ENCODE measurements around the gene MGAT5.

Gene MGAT5

DNA sequence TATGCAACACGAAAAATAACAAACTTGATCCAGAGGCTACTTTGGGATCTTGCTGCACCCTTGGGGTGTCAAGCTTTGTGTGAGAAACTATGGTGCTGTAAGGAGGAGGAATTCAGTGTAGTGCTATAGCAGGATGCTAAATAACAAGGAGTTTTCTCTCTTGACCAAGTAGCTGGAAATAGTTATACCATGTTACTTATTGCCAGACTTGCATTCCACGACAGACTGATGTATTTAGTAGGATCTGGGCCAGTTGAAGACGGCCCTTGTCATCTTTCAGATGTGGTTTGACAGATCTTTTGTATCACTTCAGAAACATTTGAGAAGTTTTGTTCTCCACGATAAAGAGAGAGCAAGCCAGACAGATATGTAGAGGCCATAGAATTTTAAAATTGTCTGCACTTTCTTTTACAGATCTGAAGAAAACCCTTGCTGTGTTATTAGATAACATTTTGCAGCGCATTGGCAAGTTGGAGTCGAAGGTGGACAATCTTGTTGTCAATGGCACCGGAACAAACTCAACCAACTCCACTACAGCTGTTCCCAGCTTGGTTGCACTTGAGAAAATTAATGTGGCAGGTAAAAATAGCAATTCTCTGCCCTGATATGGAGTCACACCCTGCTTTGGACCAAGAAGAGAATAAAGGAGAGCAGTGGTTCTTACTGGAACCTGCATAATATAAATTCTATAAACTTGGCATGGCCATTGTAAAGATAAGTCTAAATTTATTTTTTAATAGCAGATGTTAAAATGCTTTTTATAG is 16.3 kb downstream of the MGAT5 start:
- no peak for DNase-seq (ENCODE audit: extremely low spot score)
- no peak for TF ChIP-seq CTCF (IDR thresholded peaks at IDR 0.05; ENCODE audit: control extremely low read depth, extremely low read depth, low read depth, missing control alignments)
- ChIA-PET POLR2A (no interaction called here), CTCF (interaction anchor here (1.0 to 3.7 kb wide), 14 partner anchors 7 to 153 kb away, joined by 3 to 17 read pairs (median 4); partner anchors contain the start of gene MGAT5)

DNA sequence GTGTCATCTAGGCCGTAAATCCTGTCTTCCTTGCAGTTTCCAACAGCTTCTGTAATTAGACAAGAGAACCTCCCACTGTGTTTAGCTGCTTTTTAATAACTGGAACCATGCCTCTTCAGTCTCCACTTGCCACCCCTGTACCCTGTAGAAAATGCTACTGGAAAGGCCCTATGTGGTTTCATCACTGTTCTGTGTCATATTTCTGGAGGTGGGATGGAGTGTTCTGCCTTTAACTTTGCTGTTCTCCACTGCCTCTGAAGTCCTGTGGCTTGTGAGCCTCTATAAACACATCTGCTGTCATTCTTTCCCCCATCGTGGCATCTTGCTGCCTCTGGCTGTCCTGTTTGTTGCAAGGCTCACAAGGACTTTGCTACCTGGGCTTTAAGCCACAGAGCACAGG is 17.9 kb downstream of the MGAT5 start:
- TF ChIP-seq CTCF (IDR thresholded peaks at IDR 0.05; ENCODE audit: control extremely low read depth, extremely low read depth, low read depth, missing control alignments), result no peak
- POLR2A ChIA-PET, result no interaction called here
- CTCF ChIA-PET, result interaction anchor here (1.1 to 3.0 kb wide), 8 partner anchors 9 to 58 kb away, joined by 3 to 8 read pairs (median 4); partner anchors contain the start of gene MGAT5
- no peak for DNase-seq (ENCODE audit: extremely low spot score)

GRCh38 chr2:134272806-134273205 is 18.9 kb downstream of the MGAT5 start:
- POLR2A ChIA-PET, result no interaction called here
- no peak for TF ChIP-seq CTCF (IDR thresholded peaks at IDR 0.05; ENCODE audit: control extremely low read depth, extremely low read depth, low read depth, missing control alignments)
- DNase-seq (ENCODE audit: extremely low spot score), result no peak
- CTCF ChIA-PET, result interaction anchor here (0.7 to 1.8 kb wide), 9 partner anchors 18 to 178 kb away, joined by 3 to 5 read pairs (median 4); no protein-coding TSS in a partner anchor

- ChIA-PET POLR2A (no interaction called here), CTCF (interaction anchor here (0.7 to 1.8 kb wide), 10 partner anchors 9 to 178 kb away, joined by 3 to 5 read pairs (median 4); no protein-coding TSS in a partner anchor)
- TF ChIP-seq CTCF (IDR thresholded peaks at IDR 0.05; ENCODE audit: control extremely low read depth, extremely low read depth, low read depth, missing control alignments), result no peak
Observed at GRCh38 chr2:134273256-134273983, 19.5 kb downstream of the MGAT5 start.

GRCh38 chr2:134274121-134274520 is 20.2 kb downstream of the MGAT5 start:
- DNase-seq (ENCODE audit: extremely low spot score), result no peak
- no peak for TF ChIP-seq CTCF (IDR thresholded peaks at IDR 0.05; ENCODE audit: control extremely low read depth, extremely low read depth, low read depth, missing control alignments)
- CTCF ChIA-PET, result interaction anchor here (0.7 to 2.8 kb wide), 11 partner anchors 8 to 156 kb away, joined by 3 to 10 read pairs (median 4); partner anchors contain the start of gene MGAT5
- POLR2A ChIA-PET, result no interaction called here

More at GRCh38 chr2:134273256-134273983, 19.5 kb downstream of the MGAT5 start:
- DNase-seq (ENCODE audit: extremely low spot score), result no peak

Measured in GM10248 (cell line).